Gastroesophageal sphincter (tissue), 4 donors: ENCODE data around the gene AFTPH. TPM values are rescaled to one million over a fixed set of nuclear protein-coding genes. Genes with fewer than 3 reads are reported as not detected.

Experiments used
- ATAC-seq: fragments of 150-250 bp; one replicate; pipeline ENCODE4 v1.9.1; 2016; ENCODE audit warnings: mild to moderate bottlenecking, moderate library complexity
- H3K27ac ChIP-seq, 4 donors: fragments of 200-600 bp; sonication (generic) in 3 of 4; 1 replicate in 3 of 4; 2 replicates in 1 of 4; pipeline ENCODE4 v1.5.1; 2016 to 2019
- H3K27me3 ChIP-seq: fragments of 200-600 bp; sonication (generic); one replicate; pipeline ENCODE4 v1.5.1; 2019
- H3K36me3 ChIP-seq, 2 donors: fragments of 200-600 bp; sonication (generic); one replicate each; pipeline ENCODE4 v1.5.1; 2019; ENCODE audit warnings: control low read depth in 1 of 2
- H3K4me1 ChIP-seq, 3 donors: fragments of 200-600 bp; sonication (generic); 1 replicate in 2 of 3; 2 replicates in 1 of 3; pipeline ENCODE4 v1.5.1; 2016 to 2019; ENCODE audit warnings: control low read depth in 2 of 3
- H3K4me3 ChIP-seq, 2 donors: fragments of 200-600 bp; sonication (generic); one replicate each; pipeline ENCODE4 v1.5.1; 2019; ENCODE audit warnings: mild to moderate bottlenecking in 1 of 2, moderate library complexity in 1 of 2
- H3K9me3 ChIP-seq, 3 donors: fragments of 200-600 bp; sonication (generic); one replicate each; pipeline ENCODE4 v1.5.1; 2017 to 2019; ENCODE audit warnings: control low read depth in 2 of 3
- EP300 ChIP-seq: sonication (generic); formaldehyde crosslinking; IDR thresholded peaks from one replicate; pipeline ENCODE4 v1.6.1; 2017; ENCODE audit warnings: antibody characterized with exemption, mild to moderate bottlenecking
- POLR2A ChIP-seq, 2 donors: fragments of 450-650 bp; IDR thresholded peaks; one replicate each; pipeline ENCODE4 v1.6.1; 2017; ENCODE audit warnings: antibody characterized with exemption in 2 of 2, mild to moderate bottlenecking in 2 of 2, moderate library complexity in 1 of 2
- POLR2AphosphoS5 ChIP-seq: sonication (generic); formaldehyde crosslinking; IDR thresholded peaks from one replicate; pipeline ENCODE4 v1.6.1; 2017; ENCODE audit warnings: antibody characterized with exemption
- WGBS, 2 donors: methylation state at CpG; one replicate each; pipeline ENCODE4 v1.1.5; 2018; ENCODE audit warnings: low coverage in 1 of 2; 5-methylcytosine and 5-hydroxymethylcytosine counted together
- total RNA-seq, 4 donors: library from RNA; depleted of rRNA; stranded (reverse); fragments of >200 nt; gene quantifications; one replicate each; pipeline ENCODE4 v1.1.0, GENCODE V29; 2016
- TF ChIP-seq, protein P1 (sequence below), 4 experiments: fragments of 200-600 bp in 2 of 4; fragments of 450-650 bp in 2 of 4; sonication (generic) in 1 of 4; IDR thresholded peaks; one replicate each; pipeline ENCODE4 v1.5.1; 2017 to 2019; ENCODE audit warnings: antibody characterized with exemption in 4 of 4, mild to moderate bottlenecking in 2 of 4, moderate library complexity in 2 of 4

Gene AFTPH
- total RNA-seq, 4 donors from 2014 or later, result 33.0 to 53.5 (median 41.6) TPM

DNA sequence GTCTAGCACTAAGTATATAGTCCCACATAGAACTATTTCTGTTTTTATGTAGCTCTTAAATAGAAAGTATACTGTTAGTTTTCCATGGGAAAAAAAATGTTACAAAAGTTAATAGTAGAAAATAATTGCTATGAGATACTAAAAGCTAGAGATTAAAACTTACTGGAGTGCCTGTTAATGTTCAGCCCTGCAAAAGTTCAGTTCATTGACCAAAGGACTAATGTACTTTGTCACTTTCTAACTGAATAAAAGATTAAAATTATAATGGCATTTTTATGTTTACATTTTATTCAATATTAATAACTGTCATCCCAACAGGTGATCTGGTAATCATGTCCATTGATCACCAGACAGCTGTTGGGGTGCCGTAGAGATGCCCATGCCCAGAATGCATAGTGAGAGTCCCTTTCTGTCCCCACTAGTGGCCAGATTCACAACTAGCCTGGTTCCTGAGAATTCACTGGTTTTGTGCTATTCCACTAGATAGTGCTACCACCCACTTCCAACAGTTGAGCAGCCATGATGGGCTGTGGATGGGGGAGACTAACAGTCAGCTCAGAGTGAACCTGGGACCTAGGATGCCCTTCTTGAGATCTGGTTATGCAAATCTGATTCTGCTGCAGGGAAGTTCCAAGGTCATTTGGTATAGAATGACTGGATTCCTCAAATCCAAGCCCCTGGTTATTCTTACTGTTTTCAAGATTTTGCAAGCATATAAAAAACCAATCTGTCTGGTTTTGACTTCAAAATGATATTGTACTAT lies 57.8 kb downstream of the AFTPH start:
- TF ChIP-seq EP300 (no peak), POLR2A (IDR thresholded peaks at IDR 0.05) (no peak), POLR2AphosphoS5 (no peak)
- TF ChIP-seq, protein P1, sequence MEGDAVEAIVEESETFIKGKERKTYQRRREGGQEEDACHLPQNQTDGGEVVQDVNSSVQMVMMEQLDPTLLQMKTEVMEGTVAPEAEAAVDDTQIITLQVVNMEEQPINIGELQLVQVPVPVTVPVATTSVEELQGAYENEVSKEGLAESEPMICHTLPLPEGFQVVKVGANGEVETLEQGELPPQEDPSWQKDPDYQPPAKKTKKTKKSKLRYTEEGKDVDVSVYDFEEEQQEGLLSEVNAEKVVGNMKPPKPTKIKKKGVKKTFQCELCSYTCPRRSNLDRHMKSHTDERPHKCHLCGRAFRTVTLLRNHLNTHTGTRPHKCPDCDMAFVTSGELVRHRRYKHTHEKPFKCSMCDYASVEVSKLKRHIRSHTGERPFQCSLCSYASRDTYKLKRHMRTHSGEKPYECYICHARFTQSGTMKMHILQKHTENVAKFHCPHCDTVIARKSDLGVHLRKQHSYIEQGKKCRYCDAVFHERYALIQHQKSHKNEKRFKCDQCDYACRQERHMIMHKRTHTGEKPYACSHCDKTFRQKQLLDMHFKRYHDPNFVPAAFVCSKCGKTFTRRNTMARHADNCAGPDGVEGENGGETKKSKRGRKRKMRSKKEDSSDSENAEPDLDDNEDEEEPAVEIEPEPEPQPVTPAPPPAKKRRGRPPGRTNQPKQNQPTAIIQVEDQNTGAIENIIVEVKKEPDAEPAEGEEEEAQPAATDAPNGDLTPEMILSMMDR (IDR thresholded peaks at IDR 0.05), result no peak
- peaks cover 0 to 3% (median 0%) of the 10 kb centered on the region in 3 donors for H3K4me1 ChIP-seq
- no peaks in the 10 kb centered on the region for H3K27me3 ChIP-seq
- H3K9me3 ChIP-seq, result no peaks in the 10 kb centered on the region
- WGBS, 2 donors, result 100% methylated on average over 1 of the region's 1 CpG
- H3K36me3 ChIP-seq, result peaks cover 0 to 54% of the 10 kb centered on the region in 2 donors
- no peak overlapping the region for H3K27ac ChIP-seq
- no peak for ATAC-seq
- H3K4me3 ChIP-seq, result no peak overlapping the region

DNA sequence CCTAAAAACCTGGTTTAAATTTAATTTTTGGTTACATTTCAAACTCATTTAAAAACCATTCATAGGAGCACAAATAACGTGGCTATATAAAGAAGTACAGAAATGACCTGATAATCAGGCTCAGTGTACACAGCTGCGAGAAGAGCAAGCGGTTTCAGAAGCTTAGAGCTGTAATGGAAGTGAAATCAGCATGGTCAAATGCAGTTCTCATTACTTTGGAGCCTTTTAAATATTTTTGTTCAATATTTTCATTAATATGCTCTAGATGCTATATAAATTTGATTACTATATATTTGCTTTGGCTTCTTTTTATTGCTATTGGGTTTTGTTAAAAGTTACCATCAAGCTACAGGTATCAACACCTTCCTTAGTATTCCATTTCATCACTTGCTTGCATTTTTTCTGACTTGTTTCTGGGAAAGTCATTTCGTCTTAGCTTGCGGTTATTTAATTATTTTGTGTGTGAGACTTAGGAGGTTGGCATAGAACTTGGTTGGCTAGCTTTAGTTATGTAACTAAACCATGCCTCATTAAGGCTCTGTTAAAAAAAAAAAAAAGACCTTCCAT lies 58.7 kb downstream of the AFTPH start:
- peaks cover 0 to 8% (median 0%) of the 10 kb centered on the region in 3 donors for H3K4me1 ChIP-seq
- no peaks in the 10 kb centered on the region for H3K27me3 ChIP-seq
- peaks cover 0 to 46% of the 10 kb centered on the region in 2 donors for H3K36me3 ChIP-seq
- TF ChIP-seq, protein P1 (IDR thresholded peaks at IDR 0.05), result no peak
- TF ChIP-seq POLR2A (IDR thresholded peaks at IDR 0.05) (no peak), EP300 (no peak), POLR2AphosphoS5 (no peak)
- no peak overlapping the region for H3K27ac ChIP-seq
- no peak for ATAC-seq
- no peak overlapping the region for H3K4me3 ChIP-seq
- 64 to 72% methylated on average over 5 of the region's 5 CpGs for WGBS, 2 donors
- H3K9me3 ChIP-seq, result no peaks in the 10 kb centered on the region

DNA sequence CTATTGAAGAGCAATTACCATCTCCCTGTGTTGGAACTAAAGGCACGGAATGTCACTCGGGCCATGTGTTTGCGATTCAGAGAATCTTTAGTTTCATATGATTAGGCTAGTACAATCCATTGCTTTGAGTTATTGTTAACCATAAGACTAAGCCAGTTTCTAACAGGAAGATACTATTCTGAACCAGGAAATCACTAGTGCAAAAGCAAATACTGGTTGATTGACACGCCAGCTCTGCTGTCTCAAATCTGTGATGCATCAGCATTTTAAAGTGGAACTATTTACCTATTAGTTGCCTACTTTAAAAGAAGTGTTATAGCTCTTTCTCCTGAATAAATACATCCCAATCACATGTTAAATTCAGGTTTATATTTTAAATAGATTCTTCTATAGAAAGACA lies 61.9 kb downstream of the AFTPH start:
- peaks cover 0 to 8% (median 0%) of the 10 kb centered on the region in 3 donors for H3K4me1 ChIP-seq
- WGBS, 2 donors, result 83 to 91% methylated on average over 4 of the region's 4 CpGs
- TF ChIP-seq EP300, result no peak
- TF ChIP-seq, protein P1 (IDR thresholded peaks at IDR 0.05), result no peak
- TF ChIP-seq POLR2A (IDR thresholded peaks at IDR 0.05), result no peak
- no peak for TF ChIP-seq POLR2AphosphoS5

DNA sequence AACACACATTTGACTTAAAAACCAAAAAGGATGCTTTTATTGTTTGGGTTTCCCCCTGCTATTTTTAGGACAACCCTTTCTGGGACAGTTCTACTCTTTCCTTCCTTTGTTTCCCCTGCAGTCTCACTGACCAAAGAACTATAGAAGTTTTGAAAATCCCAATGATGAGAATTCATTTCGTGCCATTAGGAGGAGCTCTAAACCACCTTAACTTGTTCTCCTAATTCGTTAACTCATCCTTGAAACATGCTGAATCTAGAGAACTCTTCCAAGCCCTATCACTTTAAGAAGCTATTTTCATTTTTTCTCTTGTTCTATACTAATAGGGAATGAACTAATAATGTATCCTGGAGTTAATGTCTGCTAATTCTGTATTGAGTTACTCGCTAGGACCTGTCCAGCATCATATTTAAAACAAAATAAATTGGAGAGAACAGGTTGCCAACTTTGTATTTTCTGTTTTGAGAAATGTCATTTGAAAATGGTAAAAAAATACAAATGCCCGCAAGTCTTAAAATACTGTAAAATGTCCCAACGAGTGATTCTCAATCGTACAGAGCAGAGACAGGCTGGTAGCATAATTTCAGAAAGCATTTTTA lies 62.9 kb downstream of the AFTPH start:
- WGBS, 2 donors, result 40 to 56% methylated on average over 5 to 6 of the region's 6 CpGs
- Histone ChIP-seq H3K4me3 (no peak overlapping the region), H3K27ac (no peak overlapping the region), H3K27me3 (no peaks in the 10 kb centered on the region), H3K9me3 (no peaks in the 10 kb centered on the region), H3K4me1 (peaks cover 0 to 8% (median 0%) of the 10 kb centered on the region in 3 donors), H3K36me3 (peaks cover 0 to 46% of the 10 kb centered on the region in 2 donors)
- ATAC-seq, result peak; percentile 51
- TF ChIP-seq POLR2AphosphoS5, result no peak
- TF ChIP-seq, protein P1 (IDR thresholded peaks at IDR 0.05), result peak; percentile 19 to 65 (median 62)

More for the DNA sequence above, 61.9 kb downstream of the AFTPH start:
- Histone ChIP-seq H3K27me3 (no peaks in the 10 kb centered on the region), H3K4me3 (no peak overlapping the region), H3K27ac (no peak overlapping the region), H3K9me3 (no peaks in the 10 kb centered on the region), H3K36me3 (peaks cover 0 to 40% of the 10 kb centered on the region in 2 donors)
- no peak for ATAC-seq
